Mesendoderm (in vitro differentiated cells): ENCODE measurements around the gene LGALS1.

Experiments used
- DNase-seq: peaks from one replicate; pipeline ENCODE4 v3.0.0; 2013
- H2AK5ac ChIP-seq: 2 replicates; pipeline ENCODE4 v1.6.1; 2013; ENCODE audit warnings: low read length, inconsistent platforms
- H2BK120ac ChIP-seq: 2 replicates; pipeline ENCODE4 v1.6.1; 2013; ENCODE audit warnings: low read depth, mild to moderate bottlenecking, low read length, moderate library complexity, mixed read lengths
- H2BK15ac ChIP-seq: replicated peaks from 2 replicates; pipeline ENCODE4 v1.6.1; 2013; ENCODE audit warnings: low read depth, mild to moderate bottlenecking, moderate library complexity
- H2BK5ac ChIP-seq: 2 replicates; pipeline ENCODE4 v1.6.1; 2013; ENCODE audit warnings: low read length, inconsistent platforms
- H3K18ac ChIP-seq: 2 replicates; pipeline ENCODE4 v1.6.1; 2013; ENCODE audit warnings: mild to moderate bottlenecking, low read length, mixed read lengths
- H3K23ac ChIP-seq: one replicate; pipeline ENCODE4 v1.6.1; 2013; ENCODE audit warnings: low read length
- H3K27ac ChIP-seq: 2 replicates; pipeline ENCODE4 v1.5.1; 2013; ENCODE audit warnings: low read depth, mild to moderate bottlenecking, inconsistent platforms, low read length, moderate library complexity
- H3K27me3 ChIP-seq: 2 replicates; pipeline ENCODE4 v1.6.1; 2013; ENCODE audit warnings: low read length, control low read depth, mild to moderate bottlenecking, inconsistent platforms; ENCODE audit not compliant: insufficient read depth, poor library complexity
- H3K36me3 ChIP-seq: 2 replicates; pipeline ENCODE4 v1.6.1; 2013; ENCODE audit warnings: low read length, inconsistent platforms; ENCODE audit not compliant: control insufficient read depth, insufficient read depth
- H3K4ac ChIP-seq: one replicate; pipeline ENCODE4 v1.6.1; 2013; ENCODE audit warnings: low read depth, mild to moderate bottlenecking, low read length, moderate library complexity
- H3K4me1 ChIP-seq: 2 replicates; pipeline ENCODE4 v1.6.1; 2013; ENCODE audit warnings: low read depth, low read length, inconsistent platforms; ENCODE audit not compliant: control insufficient read depth
- H3K4me2 ChIP-seq: 2 replicates; pipeline ENCODE4 v1.6.1; 2013; ENCODE audit warnings: low read length
- H3K4me3 ChIP-seq: 2 replicates; pipeline ENCODE4 v1.5.1; 2013; ENCODE audit warnings: mild to moderate bottlenecking, low read length
- H3K56ac ChIP-seq: one replicate; pipeline ENCODE4 v1.6.1; 2013; ENCODE audit warnings: low read length
- H3K79me1 ChIP-seq: 2 replicates; pipeline ENCODE4 v1.6.1; 2013; ENCODE audit warnings: low read length, inconsistent platforms
- H3K79me2 ChIP-seq: 2 replicates; pipeline ENCODE4 v1.6.1; 2013; ENCODE audit warnings: mild to moderate bottlenecking, low read length; ENCODE audit not compliant: control insufficient read depth, insufficient read depth
- H3K9ac ChIP-seq: 2 replicates; pipeline ENCODE4 v1.6.1; 2013; ENCODE audit warnings: low read length, inconsistent platforms
- H4K5ac ChIP-seq: one replicate; pipeline ENCODE4 v1.6.1; 2013; ENCODE audit warnings: low read length
- H4K8ac ChIP-seq: one replicate; pipeline ENCODE4 v1.6.1; 2013; ENCODE audit warnings: low read depth, mild to moderate bottlenecking, control low read depth, low read length, moderate library complexity
- WGBS: extraction: QIAGEN DNeasy Blood & Tissue Kit; methylation state at CpG from one replicate; pipeline ENCODE4 v1.1.7; 2013; ENCODE audit warnings: low lambda C conversion rate, missing lambda C conversion rate; ENCODE audit not compliant: insufficient coverage; ENCODE audit errors: extremely low coverage; 5-methylcytosine and 5-hydroxymethylcytosine counted together

The LGALS1 gene

DNA sequence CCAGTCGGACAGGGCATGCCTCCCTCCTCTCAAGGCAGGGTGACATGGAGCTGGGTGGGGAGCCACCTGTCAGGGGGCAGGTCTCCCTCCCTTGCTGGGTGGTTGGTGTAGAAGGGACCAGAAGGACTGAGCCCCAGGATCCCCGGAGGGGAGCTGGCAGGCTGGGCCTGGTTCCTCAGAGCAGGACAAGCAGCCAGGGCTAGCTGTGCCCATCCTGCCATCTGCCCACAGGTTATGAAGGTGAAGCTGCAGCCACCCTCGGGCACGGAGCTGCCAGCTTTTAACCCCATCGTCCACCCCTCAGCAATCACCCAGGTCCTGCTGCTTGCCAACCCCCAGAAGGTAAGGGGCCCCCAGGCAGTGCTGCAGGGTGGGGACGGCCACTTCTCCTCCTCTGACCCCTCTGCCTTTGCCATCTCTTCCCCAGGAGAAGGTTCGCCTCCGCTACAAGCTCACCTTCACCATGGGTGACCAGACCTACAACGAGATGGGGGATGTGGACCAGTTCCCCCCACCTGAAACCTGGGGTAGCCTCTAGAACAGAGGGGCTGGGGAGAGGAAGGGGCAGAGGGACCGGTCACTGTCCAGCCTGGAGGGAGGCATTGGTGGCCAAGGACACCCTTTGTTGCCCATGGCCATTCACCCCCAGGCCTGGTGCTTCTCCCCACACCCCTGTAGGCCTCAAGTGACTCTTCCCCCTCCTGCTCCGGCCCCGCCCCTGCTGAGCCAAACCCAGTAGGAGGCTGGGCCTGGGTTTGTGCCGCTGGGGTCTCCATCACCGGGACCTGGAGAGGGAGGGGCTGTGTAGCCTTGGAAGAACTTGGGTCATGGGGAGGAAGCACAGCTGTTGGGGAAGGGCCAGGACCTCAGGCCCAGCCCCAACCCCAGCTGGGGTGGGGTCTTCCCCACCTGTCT, 43.0 kb upstream of the LGALS1 start:
- DNase-seq, result no peak
- Histone ChIP-seq H3K56ac (peak overlapping the region; percentile 86), H4K5ac (no peak overlapping the region), H2BK15ac (no peak overlapping the region), H3K23ac (no peak overlapping the region), H3K18ac (no peak overlapping the region), H3K79me2 (no peaks in the 10 kb centered on the region), H4K8ac (no peak overlapping the region), H3K4me1 (peaks cover 11% of the 10 kb centered on the region), H3K4me2 (no peak overlapping the region), H3K27me3 (no peaks in the 10 kb centered on the region), H3K27ac (no peak overlapping the region), H2AK5ac (no peak overlapping the region), H2BK5ac (no peak overlapping the region), H3K4ac (no peak overlapping the region), H3K79me1 (no peaks in the 10 kb centered on the region), H2BK120ac (no peak overlapping the region), H3K36me3 (no peaks in the 10 kb centered on the region), H3K9ac (no peak overlapping the region), H3K4me3 (no peak overlapping the region)
- no CpG with 5 or more reads among the region's 14 CpGs for WGBS

GRCh38 chr22:37633089-37633624, 42.3 kb upstream of the LGALS1 start:
- H3K4me1 ChIP-seq, result peaks cover 11% of the 10 kb centered on the region
- peak overlapping the region; percentile 52 for H3K27ac ChIP-seq
- no CpG with 5 or more reads among the region's 11 CpGs for WGBS

GRCh38 chr22:37633625-37634416, 41.6 kb upstream of the LGALS1 start:
- Histone ChIP-seq H3K27me3 (no peaks in the 10 kb centered on the region), H3K4me2 (no peak overlapping the region), H3K4me1 (peaks cover 14% of the 10 kb centered on the region), H2AK5ac (no peak overlapping the region), H2BK5ac (peak overlapping the region; percentile 51), H3K18ac (peak overlapping the region; percentile 28), H3K27ac (peak overlapping the region; percentile 52), H2BK120ac (no peak overlapping the region), H4K5ac (no peak overlapping the region), H3K4me3 (no peak overlapping the region), H3K9ac (peak overlapping the region; percentile 56), H3K79me2 (no peaks in the 10 kb centered on the region), H3K79me1 (no peaks in the 10 kb centered on the region), H3K23ac (peak overlapping the region; percentile 55), H4K8ac (no peak overlapping the region), H3K4ac (no peak overlapping the region), H3K36me3 (no peaks in the 10 kb centered on the region), H2BK15ac (no peak overlapping the region), H3K56ac (peak overlapping the region; percentile 86)
- WGBS, result no CpG with 5 or more reads among the region's 24 CpGs
- DNase-seq, result peak; percentile 72

More at GRCh38 chr22:37633089-37633624, 42.3 kb upstream of the LGALS1 start:
- Histone ChIP-seq H3K18ac (peak overlapping the region; percentile 28), H4K8ac (no peak overlapping the region), H3K79me2 (no peaks in the 10 kb centered on the region), H2BK15ac (no peak overlapping the region), H3K27me3 (no peaks in the 10 kb centered on the region), H3K4ac (no peak overlapping the region), H3K56ac (peak overlapping the region; percentile 86), H3K4me3 (no peak overlapping the region), H3K23ac (no peak overlapping the region), H3K4me2 (no peak overlapping the region), H2AK5ac (no peak overlapping the region), H3K36me3 (no peaks in the 10 kb centered on the region), H3K79me1 (no peaks in the 10 kb centered on the region), H2BK120ac (no peak overlapping the region), H4K5ac (no peak overlapping the region), H3K9ac (peak overlapping the region; percentile 34), H2BK5ac (no peak overlapping the region)
- DNase-seq, result no peak

DNA sequence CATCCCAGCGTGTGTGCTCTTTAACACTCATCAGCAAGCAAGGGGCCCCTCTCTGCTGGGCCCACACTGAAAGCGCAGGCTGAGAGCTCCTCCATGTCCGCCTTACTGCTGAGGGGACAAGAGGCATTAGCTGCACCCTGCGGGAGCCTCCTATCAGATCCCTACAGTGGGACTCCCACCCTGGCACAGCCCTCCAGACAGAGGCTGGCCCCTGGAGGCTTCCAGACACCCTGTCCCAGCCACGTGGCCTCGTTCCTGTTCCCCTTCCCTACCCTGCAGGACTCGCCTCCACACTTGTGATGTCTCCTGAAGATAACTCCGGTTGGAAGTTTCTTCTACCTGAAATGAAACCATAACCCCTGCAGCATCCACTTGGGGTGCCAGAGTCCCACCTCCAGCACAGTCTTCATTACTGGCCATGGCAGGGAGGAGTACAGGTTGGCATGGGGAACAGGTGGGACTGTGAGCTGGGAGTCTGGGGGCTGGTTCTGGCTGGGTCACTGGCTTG, 41.0 kb upstream of the LGALS1 start:
- H3K23ac ChIP-seq, result no peak overlapping the region
- no peak overlapping the region for H3K4me3 ChIP-seq
- H3K79me2 ChIP-seq, result no peaks in the 10 kb centered on the region
- peak; percentile 31 for DNase-seq
- H3K27ac ChIP-seq, result peak overlapping the region; percentile 52
- no peak overlapping the region for H2BK5ac ChIP-seq
- no peak overlapping the region for H3K4ac ChIP-seq
- H3K4me2 ChIP-seq, result no peak overlapping the region
- no peak overlapping the region for H2AK5ac ChIP-seq
- no CpG with 5 or more reads among the region's 8 CpGs for whole genome bisulfite sequencing
- no peak overlapping the region for H4K8ac ChIP-seq
- H3K27me3 ChIP-seq, result no peaks in the 10 kb centered on the region
- no peaks in the 10 kb centered on the region for H3K36me3 ChIP-seq
- H3K9ac ChIP-seq, result peak overlapping the region; percentile 39
- H4K5ac ChIP-seq, result no peak overlapping the region
- peaks cover 14% of the 10 kb centered on the region for H3K4me1 ChIP-seq
- no peak overlapping the region for H2BK15ac ChIP-seq
- H3K56ac ChIP-seq, result peak overlapping the region; percentile 86
- no peak overlapping the region for H3K18ac ChIP-seq
- no peaks in the 10 kb centered on the region for H3K79me1 ChIP-seq
- H2BK120ac ChIP-seq, result no peak overlapping the region

DNA sequence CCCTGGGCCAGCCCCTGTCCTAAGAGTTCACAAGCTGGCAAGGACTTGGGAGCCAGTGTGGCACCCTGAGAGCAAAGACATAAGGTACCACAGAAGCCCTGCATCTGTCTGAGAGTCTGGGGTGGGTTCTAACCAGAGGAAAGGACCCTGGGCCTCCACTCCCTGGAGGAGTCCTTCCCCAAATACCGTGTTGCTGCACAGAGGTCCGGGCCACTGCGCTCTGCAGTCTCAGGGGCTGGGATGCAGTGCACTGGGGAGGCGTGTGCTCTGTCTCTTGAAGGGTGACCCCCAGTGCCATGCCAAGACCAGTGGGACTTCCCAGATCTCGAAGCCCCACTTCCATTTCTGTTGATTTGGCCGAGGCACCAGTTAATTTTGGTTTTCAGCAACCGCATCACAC, 40.3 kb upstream of the LGALS1 start:
- H2BK5ac ChIP-seq, result no peak overlapping the region
- H3K18ac ChIP-seq, result no peak overlapping the region
- H3K79me2 ChIP-seq, result no peaks in the 10 kb centered on the region
- H3K9ac ChIP-seq, result no peak overlapping the region
- H3K23ac ChIP-seq, result no peak overlapping the region
- no peaks in the 10 kb centered on the region for H3K36me3 ChIP-seq
- H3K4ac ChIP-seq, result no peak overlapping the region
- WGBS, result no CpG with 5 or more reads among the region's 7 CpGs
- H2AK5ac ChIP-seq, result no peak overlapping the region
- H2BK120ac ChIP-seq, result no peak overlapping the region
- H3K79me1 ChIP-seq, result no peaks in the 10 kb centered on the region
- H3K27me3 ChIP-seq, result no peaks in the 10 kb centered on the region
- H3K27ac ChIP-seq, result no peak overlapping the region
- H4K8ac ChIP-seq, result no peak overlapping the region
- H3K56ac ChIP-seq, result no peak overlapping the region
- DNase-seq, result no peak
- H3K4me3 ChIP-seq, result no peak overlapping the region
- no peak overlapping the region for H2BK15ac ChIP-seq
- H3K4me2 ChIP-seq, result no peak overlapping the region
- H3K4me1 ChIP-seq, result peaks cover 14% of the 10 kb centered on the region
- H4K5ac ChIP-seq, result no peak overlapping the region
